HG03139 (cell line): ENCODE results near the gene TNFRSF25.
"Not testable (repeated sequence)": the region's sequence is repeated elsewhere in the genome, so short reads cannot be mapped to it uniquely, and the experiment has no call there.

ENCODE experiments used
- ATAC-seq: cut with Tn5 transposase; IDR thresholded peaks from one replicate; pipeline ENCODE4 v1.9.1; 2021; ENCODE audit not compliant: unreplicated experiment

Gene TNFRSF25

DNA sequence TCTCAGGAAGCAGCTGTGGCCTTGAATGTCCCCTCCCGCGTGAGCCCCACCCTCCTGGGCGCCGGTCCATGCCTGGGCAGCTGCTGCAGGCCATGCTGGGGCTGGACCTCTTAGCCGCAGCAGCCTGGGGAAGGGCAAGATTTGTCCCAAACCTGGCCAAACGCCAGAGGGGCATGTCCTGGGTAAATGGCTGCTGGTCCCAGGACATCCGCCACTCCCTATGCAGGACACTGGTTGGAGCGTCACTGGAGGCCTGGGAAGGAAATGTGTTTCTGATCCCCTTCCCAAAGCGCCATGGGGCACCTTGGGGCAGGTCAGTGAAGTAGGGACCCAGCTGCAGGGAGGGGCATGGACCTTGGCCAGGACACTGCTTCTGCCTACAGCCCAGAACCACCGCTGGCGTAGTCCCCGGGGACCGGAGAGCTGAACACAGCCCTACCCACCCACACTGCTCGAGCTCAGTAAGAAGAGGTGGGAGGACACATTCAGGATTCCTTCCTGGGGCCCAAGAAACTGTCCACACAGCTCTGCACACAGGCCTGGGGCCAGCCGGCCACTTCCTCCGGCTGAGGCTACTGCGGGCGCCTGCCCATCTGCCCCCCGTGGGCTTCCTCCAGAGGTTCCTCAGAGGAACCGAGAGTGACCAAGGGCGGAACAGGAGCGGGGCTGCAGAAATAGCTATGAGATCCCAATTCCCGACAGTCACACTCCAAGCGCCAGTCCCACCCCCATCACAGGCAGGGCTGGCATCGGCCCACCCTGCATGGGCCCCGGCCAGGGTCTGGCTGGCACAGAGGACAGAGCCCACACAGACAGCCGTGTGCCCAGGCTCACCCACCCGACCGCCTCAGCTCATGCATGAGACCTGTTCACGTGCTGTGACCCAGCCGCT lies 36.3 kb upstream of the TNFRSF25 start:
- ATAC-seq = no peak

DNA sequence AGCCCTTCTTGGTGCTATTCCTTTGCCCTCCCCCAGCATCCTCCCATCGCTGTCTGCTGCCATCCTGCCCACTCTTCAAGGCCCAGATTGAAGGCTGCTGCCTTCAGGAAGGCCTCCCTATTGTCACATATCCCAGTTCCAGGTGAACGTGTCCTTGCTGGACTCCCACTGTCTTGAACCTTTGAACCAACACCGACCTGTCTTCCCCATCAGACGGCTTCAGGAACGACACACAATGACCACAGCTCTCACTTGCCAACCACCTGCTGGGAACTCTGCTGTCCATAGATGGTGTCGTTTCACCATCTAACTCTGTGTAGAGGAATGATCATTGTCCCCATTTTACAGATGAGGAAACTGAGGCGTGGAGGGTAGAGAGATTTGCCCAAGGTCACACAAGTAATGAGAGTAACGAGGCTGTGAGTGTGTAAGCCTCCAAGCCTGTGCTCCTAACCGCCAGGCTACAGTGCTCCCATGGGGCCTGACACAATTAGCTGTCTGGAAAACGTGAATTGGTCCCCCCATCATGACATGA lies 35.4 kb upstream of the TNFRSF25 start:
- no peak for ATAC-seq

- ATAC-seq = no peak
Measured at GRCh38 chr1:6500544-6501278, 34.7 kb upstream of the TNFRSF25 start.

- no peak for ATAC-seq
Measured at GRCh38 chr1:6499296-6499695, 33.3 kb upstream of the TNFRSF25 start.

DNA sequence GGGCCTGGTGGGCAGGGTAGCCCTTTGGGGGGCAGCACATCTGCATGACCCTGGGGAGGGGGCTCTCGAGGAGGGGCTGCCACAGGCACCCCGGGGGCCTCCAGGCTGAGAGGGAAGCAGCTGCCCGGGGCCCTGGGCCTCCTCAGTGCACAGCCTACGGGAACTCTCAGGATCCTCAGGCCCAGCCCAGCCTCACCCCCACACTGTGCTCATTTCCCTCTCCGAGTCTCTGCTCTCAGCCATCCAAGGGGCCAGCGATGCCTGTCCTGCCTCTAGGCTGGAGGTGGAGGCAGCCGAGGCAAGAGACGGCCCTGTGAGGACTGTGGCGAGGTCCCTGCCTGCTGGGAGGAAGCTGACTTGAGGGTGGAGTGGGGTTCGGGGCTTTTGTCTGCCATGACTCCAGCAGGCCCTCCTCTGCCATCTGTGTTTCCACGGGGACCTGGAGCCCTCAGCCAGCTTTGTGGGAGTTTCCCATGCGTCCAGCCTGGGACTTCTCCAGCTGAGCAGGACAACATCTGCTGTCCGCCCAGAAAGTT lies 32.7 kb upstream of the TNFRSF25 start:
- ATAC-seq = no peak

DNA sequence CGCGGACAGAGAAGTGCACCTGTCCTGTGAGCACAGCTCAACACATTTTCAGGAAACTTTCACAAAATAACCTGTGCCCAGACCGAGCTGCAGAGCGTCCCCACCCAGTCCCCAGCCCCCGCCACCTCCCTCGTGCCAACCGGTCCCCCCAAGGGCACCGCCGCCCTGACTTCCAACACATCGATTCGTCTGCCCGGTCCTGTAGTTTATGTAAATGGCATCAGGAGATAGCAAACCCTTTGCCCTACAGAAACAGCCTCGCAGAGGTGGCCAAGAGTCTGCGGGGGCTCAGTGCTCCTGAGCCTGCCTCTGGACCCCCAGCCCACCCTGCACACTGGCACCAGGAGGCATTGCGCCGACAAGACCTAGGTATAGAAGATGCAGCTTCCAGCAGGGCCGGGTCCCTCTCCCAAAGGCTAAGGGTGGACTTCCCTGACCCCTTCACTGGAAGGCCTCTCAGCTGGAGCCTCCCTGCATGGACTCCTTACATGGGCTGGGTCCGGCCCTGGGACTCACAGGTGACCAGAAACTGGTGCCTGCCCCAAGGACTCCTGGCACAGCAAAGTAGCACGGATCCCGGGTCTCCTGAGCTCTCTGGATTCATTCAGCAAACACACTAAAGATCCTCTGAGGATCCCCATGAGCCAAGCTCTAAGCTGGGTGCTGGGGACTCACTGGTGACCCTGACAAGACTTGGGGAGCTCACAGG lies 32.0 kb upstream of the TNFRSF25 start:
- ATAC-seq = no peak

DNA sequence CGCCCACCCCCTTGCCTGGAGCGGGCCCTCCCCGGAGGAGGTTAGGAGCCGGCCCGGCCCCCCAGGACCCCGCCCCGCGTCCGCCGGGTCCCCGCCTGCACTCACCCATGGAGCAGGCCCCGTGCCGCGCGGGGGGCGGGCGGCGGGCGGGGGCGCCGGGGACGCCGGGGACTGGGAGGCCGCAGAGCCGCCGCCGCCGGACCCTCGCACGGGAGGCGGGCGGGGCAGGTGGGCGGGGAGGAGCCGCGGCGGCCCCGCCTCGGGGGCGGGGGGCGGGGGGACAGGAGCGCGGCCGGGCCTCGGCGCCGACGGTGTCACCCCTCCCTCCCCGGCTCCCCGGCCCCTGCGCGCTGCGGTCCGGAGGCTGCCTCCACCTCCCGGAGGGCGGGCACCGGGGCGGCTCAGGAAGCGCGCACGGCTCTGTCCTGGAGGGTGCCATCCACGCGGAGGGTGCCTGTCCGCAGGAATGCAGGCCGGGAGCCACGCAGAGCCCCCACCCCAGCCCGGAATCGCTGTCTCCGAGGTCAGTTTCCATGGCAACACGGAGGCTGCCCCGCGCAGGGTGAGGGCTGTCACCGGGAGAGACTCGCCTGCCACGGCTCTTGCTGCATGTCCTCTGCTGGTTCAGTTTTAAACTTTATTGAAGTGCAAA lies 31.4 kb upstream of the TNFRSF25 start:
- ATAC-seq = no peak

DNA sequence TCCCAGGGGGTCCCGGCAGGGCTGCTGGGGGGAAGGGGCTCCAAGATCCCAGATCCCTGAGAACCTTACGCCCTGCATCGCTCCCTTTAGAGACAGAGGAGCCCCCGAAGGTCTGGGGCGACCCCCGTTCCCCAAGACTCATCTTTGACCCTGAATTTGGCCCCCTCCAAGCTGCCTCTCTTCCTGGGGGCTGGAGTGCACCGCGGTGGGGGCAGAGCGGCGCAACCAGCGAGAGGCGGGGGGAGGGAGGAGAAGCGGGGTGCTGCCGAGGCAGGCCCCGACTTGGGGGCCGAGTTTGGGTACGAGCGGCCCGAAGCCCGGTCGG lies 30.9 kb upstream of the TNFRSF25 start:
- no peak for ATAC-seq

GRCh38 chr1:6496365-6496721 lies 30.4 kb upstream of the TNFRSF25 start:
- no peak for ATAC-seq

DNA sequence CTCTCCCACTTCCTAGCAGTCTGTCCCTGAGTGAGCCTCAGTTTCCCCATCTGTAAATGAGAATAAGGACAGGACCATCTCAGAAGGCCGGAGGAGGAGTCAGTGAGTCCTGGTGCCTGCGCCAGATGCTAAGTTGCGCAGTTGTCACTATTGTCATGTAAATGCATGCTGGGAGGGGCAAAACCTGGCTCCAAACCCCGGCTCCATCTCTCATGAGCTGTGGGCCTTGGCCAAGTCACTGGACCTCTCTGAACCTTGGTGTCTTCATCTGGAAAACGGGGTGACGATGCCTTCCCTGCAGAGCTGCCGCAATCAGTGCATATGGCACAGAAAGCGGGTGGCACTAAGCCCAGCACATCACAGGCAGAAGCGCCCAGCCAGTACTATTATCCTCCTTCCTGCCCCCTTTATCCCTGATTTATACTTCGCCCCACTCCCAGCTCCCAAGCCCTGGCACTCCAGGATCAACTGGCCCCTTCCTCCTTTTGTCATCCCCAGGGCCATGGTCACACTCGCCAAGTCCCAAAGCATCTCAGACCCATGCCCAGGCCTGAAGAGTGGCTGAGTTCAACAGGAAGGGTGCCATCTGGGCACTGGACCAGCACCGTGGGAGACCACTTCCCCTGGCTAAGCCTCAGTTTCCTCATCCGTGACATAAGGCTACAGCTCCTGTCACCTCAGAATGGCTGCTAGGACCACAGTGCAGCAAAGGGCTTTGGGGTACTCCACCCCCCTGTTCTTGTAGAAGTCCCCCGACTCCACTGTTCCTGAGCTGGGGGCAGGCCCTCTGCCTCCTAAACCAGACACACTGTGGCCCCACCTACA lies 29.8 kb upstream of the TNFRSF25 start:
- ATAC-seq = no peak

DNA sequence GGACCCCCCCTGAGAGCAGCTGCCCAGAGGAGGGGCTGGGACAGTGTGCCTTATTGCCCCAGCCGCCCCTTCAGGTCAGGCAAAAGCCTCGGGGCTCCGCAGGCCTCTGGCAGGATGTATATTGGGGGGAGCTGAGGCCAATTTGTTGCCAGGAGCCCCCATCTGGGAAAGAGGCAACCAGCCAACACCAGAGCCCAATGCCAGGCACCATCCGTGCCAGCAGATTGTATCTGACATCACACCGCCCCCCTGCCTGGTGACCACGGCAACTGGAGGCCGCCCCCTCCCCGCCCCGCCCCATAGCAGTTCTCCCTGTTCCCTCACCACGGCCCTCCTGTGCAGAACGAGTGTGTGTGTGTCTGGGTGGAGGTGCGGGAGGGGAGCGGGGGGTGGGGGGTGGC lies 29.1 kb upstream of the TNFRSF25 start:
- no peak for ATAC-seq

DNA sequence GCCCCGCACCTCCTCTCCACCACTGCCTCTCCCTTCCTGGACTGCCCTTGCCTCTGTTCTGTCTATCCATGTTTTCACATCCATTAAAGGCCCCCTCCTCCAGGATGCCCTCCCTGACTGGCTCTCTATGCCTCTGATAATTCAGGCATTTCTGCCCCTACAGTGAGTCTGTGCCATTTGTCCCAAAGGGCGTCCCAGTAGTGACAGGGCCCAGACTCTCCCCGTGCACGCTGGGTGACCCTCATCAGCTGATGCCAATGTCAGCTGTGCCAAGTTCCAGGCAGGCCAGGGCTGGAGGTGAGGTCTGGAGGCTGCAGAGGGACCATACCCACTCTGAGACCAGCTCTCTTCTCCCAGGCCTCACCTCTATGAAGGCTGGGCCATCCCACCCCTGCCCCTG lies 28.7 kb upstream of the TNFRSF25 start:
- ATAC-seq = no peak

- not testable (repeated sequence) for ATAC-seq
Measured at GRCh38 chr1:6493834-6494223, 27.9 kb upstream of the TNFRSF25 start.

GRCh38 chr1:6491966-6492365 lies 26.0 kb upstream of the TNFRSF25 start:
- no peak for ATAC-seq

GRCh38 chr1:6491480-6491962 lies 25.5 kb upstream of the TNFRSF25 start, which contains the start of gene PLEKHG5:
Gene PLEKHG5, minus strand, starts transcription at chr1:6491667. Its CDS starts 14,096 bp downstream, at chr1:6477571.
- ATAC-seq = no peak

- ATAC-seq = no peak
Measured at GRCh38 chr1:6491081-6491449, 25.1 kb upstream of the TNFRSF25 start.

DNA sequence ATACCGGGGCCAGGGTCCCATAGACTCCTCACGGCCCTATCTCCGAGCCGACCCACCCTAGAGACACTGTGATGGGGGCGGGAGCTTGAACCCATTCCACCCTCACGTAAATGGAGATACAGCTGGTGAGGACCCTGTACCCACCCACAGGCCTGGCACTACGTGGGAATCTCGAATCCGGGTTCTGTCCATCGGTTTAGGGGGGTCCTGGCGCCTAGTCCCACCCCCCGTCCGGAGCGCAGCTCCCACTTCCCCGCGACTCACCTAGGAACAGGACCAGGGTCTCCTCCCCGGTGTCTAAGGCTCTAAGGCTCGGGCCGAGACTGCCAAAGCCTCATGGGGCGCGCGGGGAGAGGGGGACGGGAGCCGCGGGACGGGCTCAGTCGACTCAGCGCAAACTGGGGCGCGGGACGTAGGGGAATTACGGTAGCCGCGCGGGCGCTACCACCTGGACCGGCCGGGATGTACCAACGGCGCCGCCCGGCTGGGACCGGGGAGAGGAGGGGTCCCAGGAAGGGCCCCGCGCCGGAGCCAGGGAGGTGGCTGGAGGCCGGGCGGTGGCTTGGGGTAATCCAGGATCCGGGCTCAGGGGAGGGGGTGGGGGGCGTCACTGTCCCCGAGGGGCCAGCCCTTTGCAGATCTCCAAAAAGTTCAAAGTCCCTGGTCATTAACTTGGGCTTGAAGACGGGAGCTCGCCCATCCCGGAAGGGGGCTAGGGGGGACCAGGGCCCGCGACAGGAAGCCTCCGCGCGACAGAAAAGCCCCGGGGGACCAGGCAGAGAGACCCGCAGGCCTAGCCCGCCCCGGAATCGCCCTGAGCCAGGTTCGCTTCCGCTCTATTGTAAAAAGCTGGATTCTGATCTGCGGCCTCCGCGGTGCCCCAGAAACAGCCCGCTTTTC lies 24.5 kb upstream of the TNFRSF25 start:
- ATAC-seq = no peak

- peak; percentile 46 for ATAC-seq
Measured at GRCh38 chr1:6489799-6490180, 23.8 kb upstream of the TNFRSF25 start.

DNA sequence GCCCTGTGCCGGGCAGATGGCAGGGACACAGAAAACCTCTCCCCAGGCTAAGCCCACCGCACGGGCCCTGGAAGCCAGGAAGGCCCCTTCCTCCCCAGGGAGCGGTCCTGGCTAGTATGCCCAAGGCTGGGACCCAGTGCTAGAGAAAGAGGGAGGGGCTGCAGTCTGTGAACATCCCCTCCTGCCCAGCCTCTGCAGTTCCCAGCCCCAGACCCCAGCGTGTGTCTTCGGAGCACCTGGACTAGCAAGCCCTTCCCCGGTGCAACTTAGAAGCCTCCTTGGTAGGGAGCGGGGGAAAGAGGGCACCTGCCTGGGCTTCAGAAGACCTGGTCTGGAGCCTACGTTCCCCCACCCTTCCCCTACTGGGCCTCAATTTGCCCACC lies 23.4 kb upstream of the TNFRSF25 start:
- no peak for ATAC-seq
